ENCODE data around the gene NTRK2. TPM values are rescaled to one million over a fixed set of nuclear protein-coding genes. Genes with fewer than 3 reads are reported as not detected.

NTRK2 gene
- total and polyA plus RNA-seq, 4 experiments from 2014 or later = 0.11 to 0.18 (median 0.12) TPM; not detected in 1

GRCh38 chr9:84953797-84954705 lies 284.5 kb downstream of the NTRK2 start:
- Histone ChIP-seq H3K9me3 (ENCODE audit: control insufficient read depth in 1 of 2, low read length in 2 of 2) (no peaks in the 10 kb centered on the region), H3K4me1 (ENCODE audit: insufficient read depth, low read length) (no peaks in the 10 kb centered on the region), H3K36me3 (ENCODE audit: insufficient read depth, low read length) (no peaks in the 10 kb centered on the region), H3K27me3 (ENCODE audit: insufficient read depth, low read length) (no peaks in the 10 kb centered on the region), H3K4me3 (ENCODE audit: low read length in 2 of 2) (no peak overlapping the region), H3K27ac (ENCODE audit: low read depth, low read length) (no peak overlapping the region)
- H3K27me3 Mint-ChIP-seq = peaks cover 9 to 13% of the 10 kb centered on the region in 2 donors
- ChIA-PET CTCF (ENCODE audit: partially characterized antibody) (interaction anchor here (0.7 kb wide), 1 partner anchor 557 kb away, joined by 3 read pairs; no protein-coding TSS in a partner anchor), POLR2A (ENCODE audit: partially characterized antibody) (no interaction called here)
- H3K4me3 Mint-ChIP-seq = no peak overlapping the region
- DNase-seq = peak in 3 of 5 donors; percentile 13 to 15 (median 13)
- intact Hi-C loops (cut with micrococcal nuclease) = no loop called here
- H3K36me3 Mint-ChIP-seq = no peaks in the 10 kb centered on the region
- no peak overlapping the region for H3K27ac Mint-ChIP-seq
- peaks cover 0 to 4% (median under 1%) of the 10 kb centered on the region in 8 donors for H3K9me3 Mint-ChIP-seq
- H3K4me1 Mint-ChIP-seq = peaks cover 0 to 7% (median 3%) of the 10 kb centered on the region in 4 donors

- intact Hi-C loops (cut with micrococcal nuclease) = no loop called here
These were observed 285.6 kb downstream of the NTRK2 start for GRCh38 chr9:84955155-84955554.

DNA sequence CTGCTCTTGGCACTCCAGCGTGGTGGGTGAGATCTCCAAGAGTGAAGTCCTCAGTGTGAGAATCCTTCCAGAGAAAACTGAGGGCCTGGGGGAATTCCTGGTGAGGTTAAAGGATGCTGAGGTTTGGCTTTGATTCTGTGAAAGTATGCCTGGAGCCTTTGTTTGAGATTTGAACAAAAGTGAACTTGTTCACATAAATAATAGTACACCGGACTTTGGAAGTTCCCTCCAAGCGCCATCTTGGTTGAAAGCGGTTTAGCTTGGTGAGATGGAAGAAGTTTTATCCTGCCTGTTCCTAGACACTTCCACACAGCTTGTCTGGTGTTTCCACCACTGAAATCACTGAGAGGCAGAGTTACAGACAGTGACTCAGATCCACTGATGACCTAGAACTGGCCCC lies 286.4 kb downstream of the NTRK2 start:
- Mint-ChIP-seq H3K36me3 (no peaks in the 10 kb centered on the region), H3K27ac (no peak overlapping the region), H3K4me3 (no peak overlapping the region), H3K4me1 (peaks cover 0 to 7% (median 3%) of the 10 kb centered on the region in 4 donors), H3K27me3 (peaks cover 9 to 15% of the 10 kb centered on the region in 2 donors), H3K9me3 (peaks cover 0 to 4% (median 0%) of the 10 kb centered on the region in 8 donors)
- no peaks in the 10 kb centered on the region for H3K9me3 ChIP-seq (ENCODE audit: control insufficient read depth in 1 of 2, low read length in 2 of 2)
- H3K27ac ChIP-seq (ENCODE audit: low read depth, low read length) = no peak overlapping the region
- ChIA-PET CTCF (ENCODE audit: partially characterized antibody) (no interaction called here), POLR2A (ENCODE audit: partially characterized antibody) (no interaction called here)
- no peaks in the 10 kb centered on the region for H3K36me3 ChIP-seq (ENCODE audit: insufficient read depth, low read length)
- intact Hi-C loops (cut with micrococcal nuclease) = no loop called here
- no peak overlapping the region for H3K4me3 ChIP-seq (ENCODE audit: low read length in 2 of 2)
- H3K4me1 ChIP-seq (ENCODE audit: insufficient read depth, low read length) = no peaks in the 10 kb centered on the region
- DNase-seq = no peak
- no peaks in the 10 kb centered on the region for H3K27me3 ChIP-seq (ENCODE audit: insufficient read depth, low read length)

More at GRCh38 chr9:84955155-84955554, 285.6 kb downstream of the NTRK2 start:
- peaks cover 9 to 13% of the 10 kb centered on the region in 2 donors for H3K27me3 Mint-ChIP-seq
- no peak overlapping the region for H3K4me3 Mint-ChIP-seq
- no peak for DNase-seq
- ChIA-PET POLR2A (ENCODE audit: partially characterized antibody) (no interaction called here), CTCF (ENCODE audit: partially characterized antibody) (no interaction called here)
- Histone ChIP-seq H3K36me3 (ENCODE audit: insufficient read depth, low read length) (no peaks in the 10 kb centered on the region), H3K4me1 (ENCODE audit: insufficient read depth, low read length) (no peaks in the 10 kb centered on the region), H3K4me3 (ENCODE audit: low read length in 2 of 2) (no peak overlapping the region), H3K27me3 (ENCODE audit: insufficient read depth, low read length) (no peaks in the 10 kb centered on the region), H3K27ac (ENCODE audit: low read depth, low read length) (no peak overlapping the region), H3K9me3 (ENCODE audit: control insufficient read depth in 1 of 2, low read length in 2 of 2) (no peaks in the 10 kb centered on the region)
- peaks cover 0 to 4% (median under 1%) of the 10 kb centered on the region in 8 donors for H3K9me3 Mint-ChIP-seq
- H3K27ac Mint-ChIP-seq = no peak overlapping the region
- H3K36me3 Mint-ChIP-seq = no peaks in the 10 kb centered on the region
- H3K4me1 Mint-ChIP-seq = peaks cover 0 to 7% (median 3%) of the 10 kb centered on the region in 4 donors

DNA sequence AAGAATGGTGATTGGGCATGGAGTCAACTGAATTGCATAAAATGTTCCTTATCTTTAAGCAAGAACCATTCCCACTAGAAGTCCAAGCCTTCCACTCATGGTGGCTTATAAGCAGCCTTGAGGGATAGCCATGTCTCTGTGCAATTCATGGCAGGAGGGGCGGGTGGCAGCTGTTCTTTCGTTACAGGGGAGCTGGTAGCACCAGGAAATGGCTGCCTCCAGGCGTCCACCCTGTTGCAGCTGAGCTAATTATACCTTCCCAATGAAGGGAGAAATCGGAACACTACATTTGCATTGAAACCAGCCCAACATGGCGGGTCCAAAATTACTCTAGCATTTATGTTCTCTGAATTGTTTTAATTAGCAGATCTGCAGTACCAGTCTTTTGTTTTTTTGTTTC lies 289.8 kb downstream of the NTRK2 start:
- Mint-ChIP-seq H3K27ac (no peak overlapping the region), H3K4me3 (no peak overlapping the region), H3K27me3 (peaks cover 5% of the 10 kb centered on the region in 2 donors), H3K36me3 (no peaks in the 10 kb centered on the region), H3K4me1 (peaks cover 0 to under 1% (median under 1%) of the 10 kb centered on the region in 4 donors), H3K9me3 (peaks cover 0 to 2% (median 0%) of the 10 kb centered on the region in 8 donors)
- DNase-seq = no peak
- Histone ChIP-seq H3K4me3 (ENCODE audit: low read length in 2 of 2) (no peak overlapping the region), H3K4me1 (ENCODE audit: insufficient read depth, low read length) (no peaks in the 10 kb centered on the region), H3K9me3 (ENCODE audit: control insufficient read depth in 1 of 2, low read length in 2 of 2) (no peaks in the 10 kb centered on the region), H3K27ac (ENCODE audit: low read depth, low read length) (no peak overlapping the region), H3K36me3 (ENCODE audit: insufficient read depth, low read length) (no peaks in the 10 kb centered on the region), H3K27me3 (ENCODE audit: insufficient read depth, low read length) (no peaks in the 10 kb centered on the region)
- intact Hi-C loops (cut with micrococcal nuclease) = no loop called here
- ChIA-PET POLR2A (ENCODE audit: partially characterized antibody) (no interaction called here), CTCF (ENCODE audit: partially characterized antibody) (interaction anchor here (1.4 kb wide), 1 partner anchor 9 kb away, joined by 3 read pairs; no protein-coding TSS in a partner anchor)

GRCh38 chr9:84966876-84967830 lies 297.6 kb downstream of the NTRK2 start:
- peaks cover 0 to 1% (median 0%) of the 10 kb centered on the region in 8 donors for H3K9me3 Mint-ChIP-seq
- H3K36me3 Mint-ChIP-seq = no peaks in the 10 kb centered on the region
- Histone ChIP-seq H3K27ac (ENCODE audit: low read depth, low read length) (no peak overlapping the region), H3K9me3 (ENCODE audit: control insufficient read depth in 1 of 2, low read length in 2 of 2) (no peaks in the 10 kb centered on the region), H3K27me3 (ENCODE audit: insufficient read depth, low read length) (no peaks in the 10 kb centered on the region), H3K4me3 (ENCODE audit: low read length in 2 of 2) (no peak overlapping the region), H3K4me1 (ENCODE audit: insufficient read depth, low read length) (no peaks in the 10 kb centered on the region), H3K36me3 (ENCODE audit: insufficient read depth, low read length) (no peaks in the 10 kb centered on the region)
- peaks cover 1 to 17% of the 10 kb centered on the region in 2 donors for H3K27me3 Mint-ChIP-seq
- H3K27ac Mint-ChIP-seq = no peak overlapping the region
- no peak for DNase-seq
- ChIA-PET POLR2A (ENCODE audit: partially characterized antibody) (no interaction called here), CTCF (ENCODE audit: partially characterized antibody) (no interaction called here)
- no peaks in the 10 kb centered on the region for H3K4me1 Mint-ChIP-seq
- intact Hi-C loops (cut with micrococcal nuclease) = no loop called here
- H3K4me3 Mint-ChIP-seq = no peak overlapping the region

- CTCF ChIA-PET (ENCODE audit: partially characterized antibody) = no interaction called here
These were observed 299.6 kb downstream of the NTRK2 start for GRCh38 chr9:84969084-84969483.

DNA sequence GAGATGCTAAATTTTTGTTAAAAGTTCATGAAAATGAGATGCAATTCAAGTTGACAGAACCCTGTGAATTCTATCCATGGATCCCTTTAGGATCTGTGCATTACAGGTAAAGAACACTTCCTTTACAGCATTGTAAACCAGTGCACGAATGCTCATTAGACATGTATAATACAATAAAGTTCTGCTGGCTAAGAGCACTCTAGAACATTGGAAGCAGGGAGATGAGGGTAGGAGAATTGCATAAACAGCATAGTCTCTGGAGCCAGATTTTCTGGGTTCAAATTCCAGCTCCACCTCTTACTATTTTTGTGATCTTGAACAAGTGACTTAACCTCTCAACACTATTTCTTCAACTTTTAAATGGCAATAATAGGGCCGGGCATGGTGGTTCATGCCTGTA lies 300.2 kb downstream of the NTRK2 start:
- ChIA-PET CTCF (ENCODE audit: partially characterized antibody) (no interaction called here), POLR2A (ENCODE audit: partially characterized antibody) (no interaction called here)
- H3K27ac Mint-ChIP-seq = no peak overlapping the region
- intact Hi-C loops (cut with micrococcal nuclease) = no loop called here
- H3K9me3 Mint-ChIP-seq = peaks cover 0 to 1% (median 0%) of the 10 kb centered on the region in 8 donors
- Histone ChIP-seq H3K4me3 (ENCODE audit: low read length in 2 of 2) (no peak overlapping the region), H3K36me3 (ENCODE audit: insufficient read depth, low read length) (no peaks in the 10 kb centered on the region), H3K4me1 (ENCODE audit: insufficient read depth, low read length) (no peaks in the 10 kb centered on the region), H3K27me3 (ENCODE audit: insufficient read depth, low read length) (no peaks in the 10 kb centered on the region), H3K9me3 (ENCODE audit: control insufficient read depth in 1 of 2, low read length in 2 of 2) (no peaks in the 10 kb centered on the region), H3K27ac (ENCODE audit: low read depth, low read length) (no peak overlapping the region)
- H3K27me3 Mint-ChIP-seq = peaks cover 1 to 20% of the 10 kb centered on the region in 2 donors
- no peak for DNase-seq
- H3K4me3 Mint-ChIP-seq = no peak overlapping the region
- no peaks in the 10 kb centered on the region for H3K4me1 Mint-ChIP-seq
- no peaks in the 10 kb centered on the region for H3K36me3 Mint-ChIP-seq

More at GRCh38 chr9:84969084-84969483, 299.6 kb downstream of the NTRK2 start:
- no peak overlapping the region for H3K4me3 Mint-ChIP-seq
- peaks cover 1 to 20% of the 10 kb centered on the region in 2 donors for H3K27me3 Mint-ChIP-seq
- Histone ChIP-seq H3K4me3 (ENCODE audit: low read length in 2 of 2) (no peak overlapping the region), H3K9me3 (ENCODE audit: control insufficient read depth in 1 of 2, low read length in 2 of 2) (no peaks in the 10 kb centered on the region), H3K4me1 (ENCODE audit: insufficient read depth, low read length) (no peaks in the 10 kb centered on the region), H3K36me3 (ENCODE audit: insufficient read depth, low read length) (no peaks in the 10 kb centered on the region), H3K27ac (ENCODE audit: low read depth, low read length) (no peak overlapping the region), H3K27me3 (ENCODE audit: insufficient read depth, low read length) (no peaks in the 10 kb centered on the region)
- no peaks in the 10 kb centered on the region for H3K4me1 Mint-ChIP-seq
- intact Hi-C loops (cut with micrococcal nuclease) = no loop called here
- DNase-seq = no peak
- POLR2A ChIA-PET (ENCODE audit: partially characterized antibody) = no interaction called here
- peaks cover 0 to 1% (median 0%) of the 10 kb centered on the region in 8 donors for H3K9me3 Mint-ChIP-seq
- no peak overlapping the region for H3K27ac Mint-ChIP-seq
- H3K36me3 Mint-ChIP-seq = no peaks in the 10 kb centered on the region

All from CD4-positive, alpha-beta memory T cell (primary cell).